GM18517 (cell line): ENCODE results near the gene GPR78.

Experiments
- ATAC-seq: cut with Tn5 transposase; IDR thresholded peaks from one replicate; pipeline ENCODE4 v1.9.1; 2021; ENCODE audit warnings: mild to moderate bottlenecking, moderate library complexity; ENCODE audit not compliant: unreplicated experiment

GPR78 gene

GRCh38 chr4:8597319-8597718, 17.1 kb downstream of the GPR78 start:
- ATAC-seq, result no peak

GRCh38 chr4:8597791-8598190, 17.6 kb downstream of the GPR78 start:
- ATAC-seq, result no peak

- ATAC-seq, result no peak
Measured at GRCh38 chr4:8598391-8599090, 18.3 kb downstream of the GPR78 start.

GRCh38 chr4:8599091-8599460, 18.9 kb downstream of the GPR78 start:
- no peak for ATAC-seq

GRCh38 chr4:8599657-8600056, 19.5 kb downstream of the GPR78 start:
- ATAC-seq, result no peak

GRCh38 chr4:8600266-8600665, 20.1 kb downstream of the GPR78 start:
- no peak for ATAC-seq

- ATAC-seq, result no peak
Measured at GRCh38 chr4:8600686-8601085, 20.5 kb downstream of the GPR78 start.

GRCh38 chr4:8601086-8601485, 20.9 kb downstream of the GPR78 start:
- no peak for ATAC-seq

GRCh38 chr4:8601556-8601955, 21.4 kb downstream of the GPR78 start:
- ATAC-seq, result no peak

- ATAC-seq, result no peak
Measured at GRCh38 chr4:8602686-8603430, 22.7 kb downstream of the GPR78 start.

- ATAC-seq, result no peak
Measured at GRCh38 chr4:8603931-8604330, 23.7 kb downstream of the GPR78 start.

- no peak for ATAC-seq
Measured at GRCh38 chr4:8605289-8605688, 25.1 kb downstream of the GPR78 start.

- ATAC-seq, result no peak
Measured at GRCh38 chr4:8606476-8606875, 26.3 kb downstream of the GPR78 start.

- ATAC-seq, result no peak
Measured at GRCh38 chr4:8606966-8607365, 26.8 kb downstream of the GPR78 start.

- no peak for ATAC-seq
Measured at GRCh38 chr4:8607603-8608481, 27.6 kb downstream of the GPR78 start.

GRCh38 chr4:8608714-8609391, 28.7 kb downstream of the GPR78 start:
- ATAC-seq, result no peak

GRCh38 chr4:8609406-8609805, 29.2 kb downstream of the GPR78 start:
- no peak for ATAC-seq

- no peak for ATAC-seq
Measured at GRCh38 chr4:8609824-8610350, 29.7 kb downstream of the GPR78 start.

- no peak for ATAC-seq
Measured at GRCh38 chr4:8610858-8611616, 30.8 kb downstream of the GPR78 start.

GRCh38 chr4:8612646-8613045, 32.5 kb downstream of the GPR78 start:
- ATAC-seq, result no peak
